Epithelial cell of prostate (primary cell): ENCODE results near the gene CD28.
"Not testable (repeated sequence)": the region's sequence is repeated elsewhere in the genome, so short reads cannot be mapped to it uniquely, and the experiment has no call there.

Source experiments
- DNase-seq: peaks from one replicate; pipeline ENCODE4 v3.0.0-alpha.2; 2011; ENCODE audit warnings: low read depth, low spot score
- H3K27ac ChIP-seq: fragments of 450-650 bp; 2 replicates; pipeline ENCODE4 v1.5.1; 2017; ENCODE audit warnings: mild to moderate bottlenecking

Gene CD28

DNA sequence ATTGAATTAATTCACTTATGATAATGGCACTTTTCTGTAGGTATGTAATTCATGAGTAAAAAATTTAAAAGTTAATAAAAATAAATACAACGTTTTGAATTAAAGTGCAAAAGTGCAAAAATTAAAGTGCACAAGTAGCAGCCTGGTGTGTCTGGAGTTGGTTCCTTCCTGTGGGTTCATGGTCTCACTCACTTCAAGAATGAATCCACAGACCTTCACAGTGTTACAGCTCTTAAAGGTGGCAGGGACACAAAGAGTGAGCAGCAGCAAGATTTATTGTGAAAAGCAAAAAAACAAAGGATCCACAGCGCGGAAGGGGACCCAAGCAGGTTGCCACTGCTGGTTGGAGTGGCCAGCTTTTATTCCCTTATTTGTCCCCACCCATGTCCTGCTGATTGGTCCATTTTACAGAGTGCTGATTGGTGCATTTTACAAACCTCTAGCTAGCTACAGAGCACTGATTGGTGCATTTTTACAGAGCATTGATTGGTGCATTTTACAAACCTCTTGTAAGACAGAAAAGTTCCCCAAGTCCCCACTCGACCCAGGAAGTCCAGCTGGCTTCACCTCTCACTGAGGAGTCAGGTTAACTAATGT lies 73.1 kb downstream of the CD28 start:
- DNase-seq: not testable (repeated sequence)

DNA sequence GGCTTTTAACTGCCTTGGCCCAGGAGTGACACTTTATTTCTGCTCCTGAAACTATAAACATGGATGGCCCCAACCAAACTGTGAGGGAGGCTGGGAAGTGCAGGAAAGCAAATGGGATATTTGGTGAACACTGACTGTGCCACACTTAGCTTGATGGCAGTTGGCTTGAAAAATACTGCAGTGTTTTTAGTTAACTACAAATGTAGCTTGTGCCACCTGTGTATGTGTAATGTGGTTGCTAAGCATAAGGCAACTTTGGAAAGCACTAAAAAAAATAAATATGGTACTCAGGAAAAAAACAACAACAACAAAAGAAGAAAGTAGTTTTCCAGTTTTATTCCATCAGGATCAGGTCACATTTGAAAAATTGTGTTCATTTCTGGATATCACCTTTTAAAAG lies 73.8 kb downstream of the CD28 start:
- H3K27ac ChIP-seq: no peak overlapping the region
- DNase-seq: no peak

More for the DNA sequence above, 73.1 kb downstream of the CD28 start:
- H3K27ac ChIP-seq: not testable (repeated sequence)

DNA sequence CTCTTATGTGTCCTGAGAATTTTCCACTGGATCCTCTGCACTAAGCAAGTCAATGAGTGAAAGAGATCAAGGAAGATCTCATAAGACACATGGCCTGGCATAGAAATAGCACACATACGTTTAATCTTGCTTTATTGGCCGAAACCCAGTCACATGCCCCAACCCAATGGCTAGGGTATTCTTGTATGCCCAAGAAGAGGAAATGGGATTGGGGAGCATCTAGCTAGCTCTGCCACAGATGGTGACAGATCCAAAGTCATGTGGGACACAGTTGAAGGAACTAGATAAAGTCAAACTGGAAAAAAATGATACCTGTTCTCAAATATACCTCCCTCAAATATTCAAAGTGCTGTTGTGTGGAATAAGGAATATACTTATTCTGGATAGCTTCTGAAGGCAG lies 74.7 kb downstream of the CD28 start:
- DNase-seq: no peak
- H3K27ac ChIP-seq: no peak overlapping the region

DNA sequence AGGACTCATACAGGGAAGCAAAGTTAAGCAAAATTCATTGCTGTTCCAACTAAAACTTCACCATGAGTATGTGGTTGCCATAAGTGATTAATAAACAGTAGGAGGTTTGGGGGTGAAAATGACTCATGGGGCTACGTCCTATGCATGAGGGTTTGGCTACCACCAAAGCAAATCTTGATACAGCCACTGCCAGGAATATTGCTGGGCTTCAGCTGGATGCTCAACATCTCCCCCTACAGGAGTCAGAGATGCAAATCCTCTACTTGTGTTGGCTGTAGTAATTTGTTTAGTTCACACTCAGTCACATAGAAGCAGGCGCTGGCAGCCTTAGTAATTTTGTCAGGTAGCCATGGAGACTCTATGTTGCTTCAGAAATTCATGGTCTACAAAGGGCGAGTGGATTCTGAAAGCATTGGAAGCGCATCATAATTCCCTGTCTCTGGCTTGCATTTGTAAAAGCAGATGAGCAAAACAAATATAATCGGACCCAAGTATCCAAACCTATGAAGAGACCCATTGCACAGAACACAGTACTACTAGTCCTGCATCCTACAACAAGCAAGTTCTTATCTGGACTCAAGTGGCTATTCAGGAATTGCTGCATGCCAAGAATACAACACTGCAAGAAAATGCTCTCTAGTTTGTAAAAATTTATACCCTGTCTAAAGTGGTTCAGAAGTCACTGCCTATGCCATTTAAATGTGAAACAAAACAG lies 76.0 kb downstream of the CD28 start:
- peak; percentile 82 for DNase-seq
- H3K27ac ChIP-seq: peak overlapping the region; percentile 6

DNA sequence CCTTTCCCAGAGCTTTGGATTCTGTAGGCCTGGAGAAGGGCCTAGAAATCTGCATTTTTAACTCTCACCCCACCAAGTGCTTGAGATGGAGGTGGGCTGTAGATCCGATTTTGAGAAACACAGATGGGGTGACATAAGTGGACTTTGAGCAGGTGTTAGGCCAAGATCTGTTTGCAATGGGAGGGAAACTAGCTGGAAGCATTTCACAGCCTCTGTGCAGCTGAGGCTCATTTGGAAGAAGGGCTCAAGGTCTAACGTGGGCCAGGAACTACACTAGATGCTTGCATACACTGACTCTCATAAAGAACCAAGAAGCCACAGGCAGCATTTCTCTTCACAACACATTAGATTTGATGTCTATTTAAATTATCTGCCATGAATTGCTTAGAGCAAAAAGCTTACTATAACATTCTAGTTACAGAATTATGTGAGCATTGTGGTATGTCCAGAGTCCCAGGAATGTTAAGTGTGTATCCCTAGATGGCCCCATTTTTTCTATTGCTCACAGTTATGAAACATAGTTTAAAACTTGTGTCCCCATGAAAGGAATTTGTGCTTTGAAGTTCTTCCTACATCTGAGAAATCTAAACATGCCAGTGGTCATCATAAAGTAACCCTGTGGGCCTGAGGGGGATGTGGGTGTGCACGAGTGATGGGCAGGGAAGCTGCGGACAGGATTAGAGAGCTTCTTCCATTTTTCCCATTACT lies 77.2 kb downstream of the CD28 start:
- no peak overlapping the region for H3K27ac ChIP-seq
- DNase-seq: no peak

DNA sequence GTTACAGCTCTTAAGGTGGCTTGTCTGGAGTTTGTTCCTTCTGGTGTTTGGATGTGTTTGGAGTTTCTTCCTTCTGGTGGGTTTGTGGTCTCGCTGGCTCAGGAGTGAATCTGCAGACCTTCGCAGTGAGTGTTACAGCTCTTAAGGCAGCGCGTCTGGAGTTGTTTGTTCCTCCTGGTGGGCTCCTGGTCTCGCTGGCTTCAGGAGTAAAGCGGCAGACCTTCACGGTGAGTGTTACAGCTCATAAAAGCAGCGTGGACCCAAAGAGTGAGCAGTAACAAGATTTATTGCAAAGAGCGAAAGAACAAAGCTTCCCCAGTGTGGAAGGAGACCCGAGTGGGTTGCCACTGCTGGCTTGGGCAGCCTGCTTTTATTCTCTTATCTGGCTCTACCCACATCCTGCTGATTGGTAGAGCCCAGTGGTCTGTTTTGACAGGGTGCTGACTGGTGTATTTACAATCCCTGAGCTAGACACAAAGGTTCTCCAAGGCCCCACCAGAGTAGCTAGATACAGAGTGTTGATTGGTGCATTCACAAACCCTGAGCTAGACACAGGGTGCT lies 78.4 kb downstream of the CD28 start:
- DNase-seq, H3K27ac ChIP-seq: not testable (repeated sequence)

DNA sequence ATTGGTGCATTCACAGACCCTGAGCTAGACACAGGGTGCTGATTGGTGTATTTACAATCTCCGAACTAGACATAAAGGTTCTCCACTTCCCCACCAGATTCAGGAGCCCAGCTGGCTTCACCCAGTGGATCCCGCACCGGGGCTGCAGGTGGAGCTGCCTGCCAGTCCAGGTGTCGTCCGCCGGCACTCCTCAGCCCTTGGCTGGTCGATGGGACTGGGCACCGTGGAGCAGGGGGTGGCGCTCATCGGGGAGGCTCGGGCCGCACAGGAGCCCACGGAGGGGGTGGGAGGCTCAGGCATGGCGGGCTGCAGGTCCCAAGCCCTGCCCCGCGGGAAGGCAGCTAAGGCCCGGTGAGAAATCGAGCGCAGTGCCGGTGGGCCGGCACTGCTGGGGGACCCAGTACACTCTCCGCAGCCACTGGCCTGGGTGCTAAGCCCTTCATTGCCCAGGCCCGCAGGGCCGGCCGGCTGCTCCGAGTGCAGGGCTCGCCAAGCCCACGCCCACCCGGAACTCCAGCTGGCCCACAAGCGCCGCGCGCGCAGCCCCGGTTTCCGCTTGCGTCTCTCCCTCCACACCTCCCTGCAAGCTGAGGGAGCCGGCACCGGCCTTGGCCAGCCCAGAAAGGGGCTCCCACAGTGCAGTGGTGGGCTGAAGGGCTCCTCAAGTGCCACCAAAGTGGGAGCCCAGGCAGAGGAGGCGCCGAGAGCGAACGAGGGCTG lies 79.1 kb downstream of the CD28 start:
- H3K27ac ChIP-seq, DNase-seq: not testable (repeated sequence)

DNA sequence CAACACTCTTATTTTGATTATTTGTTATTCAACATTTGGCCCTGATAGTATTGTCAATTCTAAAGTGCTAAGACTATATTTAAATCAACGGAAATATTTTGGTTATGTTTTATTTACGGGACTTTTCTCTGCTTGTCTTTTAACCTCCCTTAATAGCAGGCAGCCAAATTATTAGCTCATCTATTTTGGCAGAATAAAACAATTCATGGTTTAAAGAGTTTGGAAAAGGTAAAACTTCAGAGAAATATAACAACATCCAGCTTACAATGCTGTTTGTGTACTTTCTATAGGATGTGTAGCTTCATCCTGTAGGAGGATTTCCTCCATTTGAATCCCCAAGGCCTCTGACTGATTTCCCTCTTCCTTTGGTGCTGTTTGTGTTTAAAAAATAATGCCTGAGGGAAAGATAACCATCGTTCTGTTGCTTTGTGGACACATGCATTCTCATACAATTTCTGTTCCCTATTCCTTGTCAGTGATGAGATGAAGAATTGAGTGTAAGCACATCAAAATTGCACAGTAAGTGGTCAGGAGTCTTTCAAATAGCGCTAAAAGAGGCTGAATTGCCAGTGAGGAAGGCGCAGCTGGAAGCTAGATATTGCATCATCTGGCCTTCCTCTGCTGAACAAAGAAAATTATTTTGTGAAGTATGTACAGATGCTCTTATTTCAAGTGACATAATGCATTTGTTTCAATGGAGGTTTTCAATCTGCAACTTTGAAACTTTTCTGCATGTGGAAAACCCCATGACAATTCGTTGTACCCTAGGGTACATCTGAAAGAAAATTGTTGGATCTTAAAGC lies 80.3 kb downstream of the CD28 start:
- no peak for DNase-seq
- no peak overlapping the region for H3K27ac ChIP-seq

DNA sequence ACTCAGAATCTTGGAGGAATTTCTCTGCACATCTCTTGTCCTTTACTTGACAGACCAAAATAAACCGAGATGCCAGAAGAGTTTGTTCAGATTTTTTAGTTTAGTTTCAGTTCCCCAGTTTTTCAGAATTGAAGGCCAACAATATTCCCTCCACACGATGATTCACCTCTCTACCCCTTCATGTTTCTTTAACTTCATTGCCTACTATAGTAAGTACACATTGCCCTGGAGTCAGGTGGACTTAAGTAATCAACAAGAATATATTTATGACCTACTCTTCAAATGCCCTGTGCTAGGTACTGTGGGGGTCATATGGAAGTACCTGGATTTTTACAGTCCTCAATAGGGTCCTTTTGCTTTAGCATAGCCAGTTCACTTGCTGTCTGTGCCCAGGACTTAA lies 81.5 kb downstream of the CD28 start:
- no peak for DNase-seq
- H3K27ac ChIP-seq: no peak overlapping the region
